Measurements from ENCODE around the gene RAB11FIP4. TPM values are rescaled to one million over a fixed set of nuclear protein-coding genes. Genes with fewer than 3 reads are reported as not detected.

The RAB11FIP4 gene
- total RNA-seq, 1 donor from 2014 or later: 48.1 TPM

DNA sequence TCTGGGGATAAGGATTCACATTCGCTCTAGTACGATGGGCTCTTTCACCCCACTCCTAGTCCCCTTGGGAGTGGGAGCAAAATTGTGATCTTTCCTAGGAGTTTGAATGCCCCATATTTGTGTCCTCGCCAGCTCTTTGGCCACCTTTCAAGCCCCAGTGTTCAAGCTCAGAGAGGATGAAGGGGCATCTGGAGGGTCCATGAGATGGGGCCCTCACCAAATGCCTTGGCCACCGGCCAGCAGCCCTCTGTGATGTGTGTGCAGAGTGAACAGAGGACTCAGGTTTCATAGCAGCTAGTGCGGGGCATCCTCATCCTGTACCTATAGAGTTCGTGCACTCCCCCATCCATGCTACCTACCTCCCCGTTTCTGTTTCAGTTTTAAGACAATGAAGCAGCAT lies 140.6 kb downstream of the RAB11FIP4 start:
- no peak for DNase-seq (ENCODE audit: low spot score in 2 of 2)
- no peak for FAIRE-seq

DNA sequence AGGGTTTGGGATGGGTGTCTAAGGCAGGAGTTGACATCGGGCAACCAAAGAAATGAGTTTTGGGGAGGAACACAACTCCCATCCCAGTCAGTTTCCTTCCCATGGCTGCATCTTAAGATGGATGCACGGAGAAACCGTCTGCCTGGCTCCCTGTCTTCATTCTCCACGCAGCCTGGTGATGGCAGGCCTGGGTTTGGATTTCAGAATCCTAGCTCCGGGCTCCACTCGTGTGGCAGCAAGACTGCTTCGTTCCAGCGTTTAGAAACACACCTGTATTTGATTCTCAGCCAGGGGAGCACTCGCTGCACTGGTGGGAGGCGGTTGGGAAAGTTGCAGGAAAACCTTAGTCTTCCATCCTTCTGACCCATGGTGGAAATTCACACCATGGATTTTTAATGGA lies 141.1 kb downstream of the RAB11FIP4 start:
- DNase-seq (ENCODE audit: low spot score in 2 of 2) (no peak), FAIRE-seq (no peak)

DNA sequence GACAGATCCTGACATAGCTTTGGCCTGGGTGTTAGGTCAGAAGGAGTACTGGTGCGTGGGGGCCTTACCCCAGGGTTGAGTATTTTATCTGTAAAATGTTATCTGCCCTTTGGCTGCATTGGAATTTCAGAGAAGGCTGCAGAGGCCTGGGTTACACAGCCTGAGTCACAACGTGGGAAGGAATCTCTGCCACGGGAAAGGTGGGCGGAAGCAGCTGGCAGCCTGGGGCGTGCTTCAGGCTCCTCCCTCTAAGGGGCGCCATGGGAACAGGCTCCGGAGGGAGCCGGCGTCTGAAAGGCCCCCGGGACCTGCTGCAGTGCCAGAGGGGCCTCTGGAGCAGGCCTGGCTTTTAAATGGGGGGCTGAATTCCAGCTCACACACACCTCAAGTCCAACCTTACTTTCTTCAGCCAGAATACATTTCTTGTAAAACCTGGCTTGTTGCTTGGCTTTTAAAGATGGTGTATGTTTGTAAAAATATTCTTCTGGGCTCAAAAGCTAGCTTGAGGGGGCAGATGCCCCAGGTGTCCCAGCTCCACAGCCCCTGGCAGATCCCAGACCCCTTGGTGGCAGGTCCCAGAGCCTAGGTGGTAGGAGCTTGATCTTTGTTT lies 142.2 kb downstream of the RAB11FIP4 start:
- FAIRE-seq: no peak
- DNase-seq (ENCODE audit: low spot score in 2 of 2): peak in 1 of 2 donors; percentile 70

DNA sequence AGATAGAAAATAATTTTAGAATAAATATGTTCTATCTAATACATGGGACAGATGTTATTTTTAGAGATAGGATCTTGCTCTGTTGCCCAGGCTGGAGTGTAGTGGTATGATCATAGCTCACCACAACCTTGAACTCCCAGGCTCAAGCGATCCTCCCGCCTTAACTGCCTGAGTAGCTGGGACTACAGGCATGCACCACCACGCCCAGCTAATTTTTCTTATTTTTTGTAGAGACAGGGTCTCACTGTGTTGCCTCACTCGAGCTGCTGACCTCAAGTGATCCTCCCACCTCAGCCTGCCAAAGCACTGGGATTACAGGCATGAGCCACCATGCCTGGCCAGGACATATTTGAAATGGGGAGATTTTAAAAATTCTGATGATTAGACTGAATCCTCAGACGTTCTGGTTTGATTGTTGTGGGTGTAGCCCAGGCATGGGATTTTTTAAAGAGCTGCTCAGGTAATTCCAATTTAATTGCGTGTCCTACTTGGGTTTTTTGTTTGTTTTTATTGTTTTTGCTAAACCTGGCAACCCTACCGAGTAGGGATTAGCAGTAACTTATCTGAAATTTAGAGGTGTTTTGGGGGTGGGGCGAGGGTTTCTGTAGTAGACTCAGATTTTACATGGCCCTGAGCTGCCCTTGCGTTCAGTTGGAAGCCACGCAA lies 142.9 kb downstream of the RAB11FIP4 start:
- no peak for DNase-seq (ENCODE audit: low spot score in 2 of 2)
- FAIRE-seq: no peak

DNA sequence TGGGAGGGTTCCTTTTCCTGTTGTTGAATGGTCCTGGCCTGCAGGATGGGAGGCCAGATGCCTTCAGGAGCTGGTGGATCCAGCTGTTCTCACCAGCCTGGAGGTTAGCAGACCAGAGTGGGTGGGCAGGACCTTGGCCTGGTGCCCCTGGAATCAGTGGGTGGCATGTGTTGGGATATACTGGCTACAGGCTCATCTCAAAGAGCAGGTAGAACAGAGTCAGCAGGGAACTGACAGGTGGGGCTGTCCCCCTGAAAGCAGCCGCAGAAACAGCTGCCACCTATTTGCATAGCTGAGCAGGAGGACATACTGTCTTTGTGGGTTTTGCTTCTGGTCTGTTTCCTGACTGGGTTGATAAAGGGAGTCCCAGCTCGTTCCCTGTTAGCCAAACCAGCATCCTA lies 144.1 kb downstream of the RAB11FIP4 start:
- DNase-seq (ENCODE audit: low spot score in 2 of 2) (no peak), FAIRE-seq (no peak)

DNA sequence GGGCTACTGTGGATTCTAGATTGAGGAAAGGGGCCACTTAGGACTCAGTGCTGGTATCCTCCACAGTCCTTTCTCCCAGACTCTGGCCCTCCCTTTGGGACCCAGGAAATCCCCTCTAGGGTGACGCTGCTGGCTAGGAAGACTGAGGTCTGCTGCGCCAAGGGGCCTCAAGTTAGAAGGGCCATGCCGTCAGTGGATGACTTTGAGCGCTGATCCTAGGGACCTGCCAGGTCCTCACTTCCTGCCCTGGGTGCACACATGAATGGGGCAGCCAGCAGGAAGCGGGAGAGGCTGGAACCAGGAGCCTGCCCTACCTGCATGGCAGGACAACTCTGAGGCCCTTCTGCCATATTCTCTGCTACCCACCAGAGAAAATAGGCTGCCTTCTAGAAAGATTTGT lies 145.0 kb downstream of the RAB11FIP4 start:
- FAIRE-seq (no peak), DNase-seq (ENCODE audit: low spot score in 2 of 2) (no peak)

DNA sequence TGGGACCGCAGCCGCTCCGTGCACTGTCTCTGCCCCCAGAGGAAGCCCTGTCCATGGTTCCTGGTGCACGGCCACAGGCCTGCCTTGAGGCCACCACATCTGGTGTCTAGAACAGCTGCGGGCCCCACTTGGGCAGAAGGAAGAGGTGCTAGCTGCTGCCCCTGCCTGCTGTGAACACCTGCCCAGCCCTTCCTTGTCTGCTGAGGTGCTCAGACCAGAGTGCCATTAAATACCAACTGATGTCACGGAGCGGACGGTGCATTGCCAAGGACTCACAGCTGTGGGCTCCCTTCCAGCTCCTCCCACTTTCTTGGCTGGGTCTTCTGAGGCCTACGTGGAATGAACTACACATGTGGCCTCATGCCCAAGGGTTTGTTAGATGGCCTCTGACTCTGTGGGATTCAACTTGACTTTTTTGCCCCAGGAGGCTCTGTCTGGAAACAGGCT lies 146.1 kb downstream of the RAB11FIP4 start:
- no peak for FAIRE-seq

DNA sequence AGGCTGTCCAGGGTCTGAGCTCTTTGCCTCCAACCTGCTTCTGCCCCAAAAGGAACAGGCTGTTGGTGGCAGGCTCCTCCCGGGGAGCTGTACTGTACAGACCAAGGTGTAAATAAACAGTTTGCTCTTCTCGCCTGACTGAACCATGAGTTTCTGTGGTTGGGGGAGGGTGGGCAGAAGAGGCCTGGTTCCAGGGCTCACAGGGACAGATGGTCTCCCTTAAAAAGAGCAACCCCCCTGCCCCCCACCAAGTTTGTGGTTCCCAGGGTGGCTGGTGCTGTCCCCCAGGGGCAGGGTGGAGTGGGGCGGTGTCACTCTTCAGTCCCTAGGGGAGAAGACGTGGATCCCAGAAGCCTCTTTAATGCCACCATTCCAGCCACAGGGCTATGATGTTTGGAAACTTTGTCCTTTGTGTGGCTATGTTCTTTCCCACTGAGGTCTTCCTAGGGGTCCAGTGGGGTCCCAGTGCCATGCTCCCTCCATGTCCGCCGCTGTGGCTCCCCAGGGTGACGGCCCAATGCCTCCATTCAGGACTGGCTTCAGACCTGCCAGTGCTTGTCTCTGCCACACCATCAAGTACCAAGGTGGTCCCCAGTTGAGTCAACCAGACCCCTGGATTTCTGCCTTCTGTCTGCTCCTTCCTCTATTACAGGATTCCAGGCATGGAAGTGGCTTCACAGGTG lies 146.7 kb downstream of the RAB11FIP4 start:
- DNase-seq (ENCODE audit: low spot score in 2 of 2): no peak
- FAIRE-seq: no peak

More for the DNA sequence above, 146.1 kb downstream of the RAB11FIP4 start:
- DNase-seq (ENCODE audit: low spot score in 2 of 2): no peak

DNA sequence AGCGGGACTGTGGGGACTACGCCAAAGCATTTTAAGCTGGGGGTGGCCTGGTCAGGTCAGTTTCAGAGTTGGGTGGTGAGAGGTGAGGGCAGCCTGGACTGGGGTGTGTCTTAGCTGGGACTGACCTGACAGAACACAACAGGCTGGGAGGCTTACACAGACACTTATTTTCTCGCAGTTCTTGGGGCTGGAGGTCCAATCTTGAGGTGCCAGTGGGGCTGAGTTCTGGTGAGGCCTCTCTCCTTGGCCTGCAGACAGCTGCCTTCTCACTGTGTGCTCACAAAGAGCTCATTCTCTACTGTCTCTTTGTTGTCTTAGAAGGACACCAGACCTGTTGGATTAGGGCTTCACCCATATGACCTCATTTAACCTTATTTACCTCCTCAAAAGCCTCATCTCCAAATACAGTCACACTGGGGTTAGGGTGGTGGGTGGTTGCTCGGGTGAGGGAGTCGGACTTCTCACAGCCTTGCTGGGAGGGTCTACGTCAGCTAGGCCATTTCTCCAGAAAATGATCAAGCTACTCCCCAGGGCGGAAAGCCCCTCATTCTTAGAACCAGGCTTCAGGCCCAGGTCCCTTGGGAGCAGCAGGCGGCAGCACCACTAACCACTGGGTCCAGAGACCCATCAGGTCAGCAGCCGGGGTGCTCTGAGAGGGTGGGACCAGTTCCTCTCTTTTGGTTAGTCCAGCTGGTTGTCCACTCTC lies 149.3 kb downstream of the RAB11FIP4 start:
- no peak for FAIRE-seq
- DNase-seq (ENCODE audit: low spot score in 2 of 2): no peak

DNA sequence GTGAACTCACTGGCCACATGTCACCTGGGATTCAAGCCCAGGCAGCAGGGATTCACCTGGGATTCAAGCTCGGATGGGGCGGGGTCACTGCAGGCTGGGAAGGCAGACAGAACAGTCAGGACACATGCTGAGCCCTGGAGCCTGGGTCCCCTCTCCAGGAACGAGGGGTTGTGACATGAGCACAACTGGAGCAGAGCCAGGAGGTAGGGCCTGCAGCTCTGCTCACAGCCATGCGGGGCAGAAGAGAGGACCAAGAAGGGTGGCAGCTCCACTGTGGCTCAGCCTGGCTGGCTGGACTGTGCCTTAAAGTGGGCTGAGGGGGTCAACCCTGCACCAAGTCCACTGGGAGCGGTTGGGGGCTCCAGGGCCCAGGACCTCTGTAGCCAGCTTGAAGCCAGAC lies 150.1 kb downstream of the RAB11FIP4 start:
- FAIRE-seq: no peak
- no peak for DNase-seq (ENCODE audit: low spot score in 2 of 2)

DNA sequence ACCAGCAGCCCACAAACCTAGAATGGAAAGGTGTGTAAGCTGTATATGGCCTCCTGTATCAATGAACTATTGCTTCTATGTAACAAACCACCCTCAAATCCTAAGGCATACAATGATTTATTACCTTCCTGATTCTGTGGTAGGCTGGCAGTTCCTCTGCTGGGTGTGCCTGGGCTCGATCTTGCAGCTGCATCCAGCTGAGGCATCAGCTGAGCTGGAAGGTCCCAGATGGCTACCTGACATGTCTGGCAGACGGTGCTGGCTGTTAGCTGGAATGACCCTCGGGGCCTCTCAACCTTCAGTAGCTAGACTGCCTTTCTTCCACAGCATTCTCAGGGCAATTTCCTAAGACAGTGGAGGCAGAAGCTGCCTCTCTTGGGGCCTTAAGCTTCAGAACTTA lies 152.7 kb downstream of the RAB11FIP4 start:
- DNase-seq (ENCODE audit: low spot score in 2 of 2) (no peak), FAIRE-seq (no peak)

DNA sequence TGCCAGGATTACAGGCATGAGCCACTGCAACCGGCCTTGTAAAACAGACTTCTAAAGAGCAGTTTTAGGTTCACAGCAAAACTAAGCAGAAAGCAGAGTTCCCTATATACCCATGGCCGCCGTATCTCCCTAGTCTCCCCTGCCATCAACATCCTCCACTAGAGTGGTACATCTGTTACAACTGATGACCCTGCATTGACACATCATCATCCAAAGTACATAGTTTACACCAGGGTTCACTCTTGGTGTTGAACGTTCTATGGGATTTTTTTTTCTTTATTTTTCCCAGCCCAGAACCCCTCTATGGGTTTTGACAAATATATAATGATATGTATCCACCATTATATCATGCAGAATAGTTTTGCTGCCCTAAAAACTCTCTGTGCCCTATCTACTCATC lies 155.2 kb downstream of the RAB11FIP4 start:
- no peak for DNase-seq (ENCODE audit: low spot score in 2 of 2)
- no peak for FAIRE-seq

DNA sequence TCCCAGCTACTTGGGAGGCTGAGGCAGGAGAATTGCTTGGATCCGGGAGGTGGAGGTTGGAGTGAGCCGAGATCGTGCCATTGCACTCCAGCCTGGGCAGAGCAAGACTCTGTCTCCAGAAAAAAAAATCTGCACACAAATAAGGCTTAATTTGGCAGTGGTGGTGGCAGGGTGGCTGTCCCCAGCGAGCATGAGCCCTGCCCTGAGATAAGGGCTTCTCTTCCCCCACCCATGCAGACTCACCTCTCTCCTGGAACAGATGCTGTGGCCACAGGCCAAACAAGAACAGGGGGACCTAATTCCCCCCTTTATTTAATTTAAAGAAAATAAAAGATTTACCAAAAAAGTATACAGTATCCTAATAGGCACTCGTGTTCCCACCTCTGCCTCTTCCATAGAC lies 157.2 kb downstream of the RAB11FIP4 start:
- no peak for FAIRE-seq
- DNase-seq (ENCODE audit: low spot score in 2 of 2): no peak

DNA sequence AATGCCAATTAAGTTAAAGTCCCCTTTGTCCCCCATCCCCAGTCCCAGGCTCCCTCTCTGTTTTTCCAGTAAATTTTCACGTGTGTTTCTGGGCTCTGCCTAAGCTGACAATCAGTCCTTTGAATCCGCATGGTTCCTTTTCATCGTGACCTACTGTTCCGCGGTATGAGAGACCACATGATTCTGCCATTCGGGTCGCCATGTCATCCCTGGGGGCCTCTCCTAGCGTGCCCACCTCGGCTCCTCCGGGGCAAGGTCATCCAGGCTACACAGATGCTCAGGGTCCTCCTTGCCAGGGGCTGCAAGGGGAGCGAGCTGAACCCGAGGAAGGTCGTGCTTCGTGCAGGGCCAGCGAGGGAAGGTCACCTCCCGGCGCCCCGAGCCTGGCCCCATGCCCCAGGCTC lies 157.6 kb downstream of the RAB11FIP4 start:
- no peak for FAIRE-seq
- peak in 1 of 2 donors; percentile 64 for DNase-seq (ENCODE audit: low spot score in 2 of 2)

DNA sequence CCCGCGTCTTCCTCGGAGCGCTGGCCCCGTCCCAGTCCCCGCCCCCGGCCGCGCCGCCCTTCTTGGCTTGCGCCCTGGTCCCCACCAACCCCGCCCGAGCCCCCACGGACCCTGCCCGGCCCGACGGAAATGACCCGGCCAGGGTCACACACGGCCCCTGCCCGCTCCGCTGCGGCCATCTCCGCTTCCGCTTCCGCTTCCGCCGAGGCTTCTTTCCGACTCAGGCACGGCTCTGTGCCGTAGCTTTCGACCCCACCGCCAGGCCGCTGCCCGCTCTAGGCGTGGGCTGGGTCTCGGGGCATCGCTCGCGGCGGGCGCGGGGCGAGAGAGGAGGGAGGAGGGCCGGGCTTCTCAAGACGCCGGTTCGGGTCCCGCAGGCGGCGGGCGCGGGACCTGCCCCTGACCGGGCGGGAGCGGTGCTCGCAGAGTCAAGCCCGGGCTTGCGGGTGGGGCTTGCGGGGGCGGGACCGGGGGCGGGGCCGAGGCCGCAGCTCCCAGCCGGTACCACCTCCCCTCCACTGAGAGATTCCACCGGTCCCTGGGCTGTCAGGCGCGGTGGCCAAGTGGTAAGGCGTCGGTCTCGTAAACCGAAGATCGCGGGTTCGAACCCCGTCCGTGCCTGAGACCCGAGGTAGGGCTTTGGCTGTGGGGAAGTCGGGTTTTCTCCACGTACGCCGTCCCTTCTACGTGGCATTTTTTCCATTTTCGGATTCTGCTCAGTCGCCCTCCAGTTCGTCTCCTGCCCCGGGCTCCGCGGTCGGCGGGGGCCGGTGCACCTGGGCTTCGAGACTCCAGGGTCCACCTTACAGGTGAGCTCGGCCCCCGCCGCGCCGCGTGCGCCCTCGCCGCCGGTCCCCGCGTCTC lies 158.3 kb downstream of the RAB11FIP4 start:
- FAIRE-seq (no peak), DNase-seq (ENCODE audit: low spot score in 2 of 2) (peak; percentile 97 to 98)

DNA sequence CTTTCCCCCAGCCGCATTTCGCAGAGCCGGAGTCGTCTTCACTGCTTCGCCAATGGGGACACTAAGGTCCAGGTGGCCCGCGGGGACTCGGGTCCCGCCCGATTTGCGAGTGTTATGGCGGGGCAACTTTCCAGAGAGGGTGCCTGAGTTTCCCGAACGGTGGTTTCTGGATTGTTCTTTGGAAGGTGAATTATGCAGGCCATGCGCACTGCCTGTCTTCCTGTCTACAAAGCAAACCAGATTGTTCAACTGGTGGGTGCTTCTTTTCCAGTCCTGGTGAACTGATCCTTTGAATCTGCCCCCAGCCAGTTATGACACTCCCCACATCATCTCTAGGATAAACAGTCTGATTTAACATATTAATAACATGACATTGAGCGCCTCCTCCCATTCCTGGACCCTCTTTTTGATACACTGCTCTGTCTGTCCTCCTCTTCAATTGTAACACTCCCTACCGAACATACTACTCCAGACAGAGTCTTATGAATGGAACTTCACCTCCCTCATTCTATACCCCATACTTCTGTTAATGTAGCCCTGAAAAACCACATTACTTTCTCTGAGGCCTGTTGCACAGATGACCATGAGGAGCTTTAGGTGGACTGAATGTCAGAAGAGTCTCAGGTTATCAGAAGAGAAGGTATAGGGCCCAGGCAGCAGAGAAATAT lies 159.0 kb downstream of the RAB11FIP4 start:
- DNase-seq (ENCODE audit: low spot score in 2 of 2) (peak in 1 of 2 donors; percentile 31), FAIRE-seq (no peak)

DNA sequence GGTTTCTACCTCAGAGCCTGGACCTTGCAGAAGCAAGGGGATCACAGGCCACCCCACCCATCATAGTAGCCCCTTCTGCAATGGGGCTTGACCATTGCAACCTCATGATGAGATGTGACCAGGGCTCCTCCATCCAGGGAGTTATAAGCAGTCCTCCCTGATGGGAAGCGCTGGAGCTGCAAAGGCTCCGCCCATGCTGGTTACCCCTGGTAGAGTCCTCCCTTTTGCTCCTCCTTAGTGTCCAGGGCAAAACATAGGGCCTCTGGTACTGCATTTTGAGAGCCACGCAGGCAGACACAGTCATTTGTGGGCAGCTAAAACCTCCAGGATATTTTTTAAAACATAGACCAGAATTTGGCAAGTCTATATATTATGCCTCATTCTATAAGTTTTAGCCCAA lies 161.1 kb downstream of the RAB11FIP4 start:
- DNase-seq (ENCODE audit: low spot score in 2 of 2): no peak
- no peak for FAIRE-seq

DNA sequence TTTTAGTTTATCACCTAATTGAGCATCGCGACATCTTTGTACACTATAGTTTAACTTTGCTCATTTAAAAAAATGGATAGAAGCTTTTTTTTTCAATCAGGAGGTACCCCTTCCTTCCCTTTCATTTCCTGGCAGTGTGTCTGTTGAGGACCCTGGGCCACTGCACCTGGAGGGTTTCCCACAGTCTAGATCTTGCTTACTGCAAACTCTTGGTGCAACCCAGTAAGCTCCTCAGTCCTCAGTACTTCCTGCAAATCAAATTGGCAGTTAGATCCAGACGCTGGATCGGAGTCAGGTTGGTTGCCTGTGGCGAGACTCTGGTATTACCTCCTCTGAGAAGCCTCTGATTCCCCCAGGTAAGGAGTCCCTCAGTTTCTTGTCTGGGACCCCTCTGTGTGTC lies 162.0 kb downstream of the RAB11FIP4 start:
- no peak for FAIRE-seq
- DNase-seq (ENCODE audit: low spot score in 2 of 2): no peak

DNA sequence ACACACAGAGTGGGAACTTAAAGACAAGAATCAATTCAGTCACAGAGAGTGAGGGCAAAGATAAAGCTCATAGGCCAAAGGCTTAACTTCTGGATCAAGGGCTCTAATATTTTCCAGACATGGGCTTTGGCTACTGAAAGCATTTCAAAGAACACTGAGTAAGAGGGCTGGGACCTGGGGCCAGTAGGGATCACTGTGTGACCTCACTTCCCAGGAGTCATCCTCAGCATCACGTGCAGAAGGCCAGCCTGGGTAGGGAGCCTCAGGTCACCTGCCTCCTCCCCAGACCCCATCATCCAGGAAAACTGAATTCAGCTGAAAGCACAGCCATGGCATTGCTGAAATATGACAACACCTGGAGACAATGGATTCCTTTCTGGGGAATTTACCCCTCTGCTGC lies 163.5 kb downstream of the RAB11FIP4 start:
- DNase-seq (ENCODE audit: low spot score in 2 of 2) (no peak), FAIRE-seq (no peak)
